ENCODE measurements around the gene ICAM4. TPM values are rescaled to one million over a fixed set of nuclear protein-coding genes. Genes with fewer than 3 reads are reported as not detected.
A peak's percentile ranks its signal among the peaks of the same experiment; 100 is the strongest.

ICAM4 gene
- total and polyA plus RNA-seq, 8 donors: 0.56 to 1.9 (median 0.85) TPM; not detected in 5

DNA sequence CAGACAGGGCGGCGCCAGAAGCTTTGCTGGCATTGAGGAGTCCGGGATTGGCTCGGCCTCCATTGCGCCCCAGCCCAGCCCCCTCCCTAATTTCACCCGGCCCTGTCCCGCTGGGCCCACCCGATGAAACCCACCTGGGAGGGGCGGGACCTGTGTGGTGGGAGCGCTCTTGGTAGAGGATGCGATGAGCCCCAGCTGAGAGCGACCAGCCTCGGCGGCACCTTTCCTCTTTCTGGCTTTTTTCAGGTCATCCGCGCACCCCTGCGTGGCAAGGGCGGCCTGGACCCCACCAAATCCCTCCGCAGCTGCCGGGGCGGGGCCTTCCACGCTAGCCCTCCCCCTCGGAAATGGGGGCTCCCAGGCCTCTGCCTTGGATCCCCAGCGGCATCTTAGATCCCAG is 22.7 kb downstream of the ICAM4 start, which contains the start of gene ZGLP1:
Gene ZGLP1, minus strand, starts transcription at position 393 of the 400 bp plus-strand sequence.
- no peak for DNase-seq
- H3K4me3 ChIP-seq: no peak within 1 kb of the TSS
- intact Hi-C loops (cut with DNase I; ENCODE audit: low total_unique reads): no loop called here
- no peak within 1 kb of the TSS for H3K27ac ChIP-seq
- TF ChIP-seq POLR2AphosphoS5 (IDR thresholded peaks at IDR 0.05) (no peak), EP300 (IDR thresholded peaks at IDR 0.05) (no peak), POLR2A (IDR thresholded peaks at IDR 0.05) (no peak)
- TF ChIP-seq, protein P1, sequence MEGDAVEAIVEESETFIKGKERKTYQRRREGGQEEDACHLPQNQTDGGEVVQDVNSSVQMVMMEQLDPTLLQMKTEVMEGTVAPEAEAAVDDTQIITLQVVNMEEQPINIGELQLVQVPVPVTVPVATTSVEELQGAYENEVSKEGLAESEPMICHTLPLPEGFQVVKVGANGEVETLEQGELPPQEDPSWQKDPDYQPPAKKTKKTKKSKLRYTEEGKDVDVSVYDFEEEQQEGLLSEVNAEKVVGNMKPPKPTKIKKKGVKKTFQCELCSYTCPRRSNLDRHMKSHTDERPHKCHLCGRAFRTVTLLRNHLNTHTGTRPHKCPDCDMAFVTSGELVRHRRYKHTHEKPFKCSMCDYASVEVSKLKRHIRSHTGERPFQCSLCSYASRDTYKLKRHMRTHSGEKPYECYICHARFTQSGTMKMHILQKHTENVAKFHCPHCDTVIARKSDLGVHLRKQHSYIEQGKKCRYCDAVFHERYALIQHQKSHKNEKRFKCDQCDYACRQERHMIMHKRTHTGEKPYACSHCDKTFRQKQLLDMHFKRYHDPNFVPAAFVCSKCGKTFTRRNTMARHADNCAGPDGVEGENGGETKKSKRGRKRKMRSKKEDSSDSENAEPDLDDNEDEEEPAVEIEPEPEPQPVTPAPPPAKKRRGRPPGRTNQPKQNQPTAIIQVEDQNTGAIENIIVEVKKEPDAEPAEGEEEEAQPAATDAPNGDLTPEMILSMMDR (IDR thresholded peaks at IDR 0.05): no peak
- peaks cover 0 to 5% (median 0%) of the 10 kb centered on the region in 4 donors for H3K4me1 ChIP-seq
- H3K27me3 ChIP-seq: no peaks in the 10 kb centered on the region
- H3K9me3 ChIP-seq: no peaks in the 10 kb centered on the region
- peaks cover 6 to 37% (median 25%) of the 10 kb centered on the region in 4 donors for H3K36me3 ChIP-seq
- WGBS, 5 donors: 90 to 94% (median 93%) methylated on average over 19 to 24 of the region's 24 CpGs

DNA sequence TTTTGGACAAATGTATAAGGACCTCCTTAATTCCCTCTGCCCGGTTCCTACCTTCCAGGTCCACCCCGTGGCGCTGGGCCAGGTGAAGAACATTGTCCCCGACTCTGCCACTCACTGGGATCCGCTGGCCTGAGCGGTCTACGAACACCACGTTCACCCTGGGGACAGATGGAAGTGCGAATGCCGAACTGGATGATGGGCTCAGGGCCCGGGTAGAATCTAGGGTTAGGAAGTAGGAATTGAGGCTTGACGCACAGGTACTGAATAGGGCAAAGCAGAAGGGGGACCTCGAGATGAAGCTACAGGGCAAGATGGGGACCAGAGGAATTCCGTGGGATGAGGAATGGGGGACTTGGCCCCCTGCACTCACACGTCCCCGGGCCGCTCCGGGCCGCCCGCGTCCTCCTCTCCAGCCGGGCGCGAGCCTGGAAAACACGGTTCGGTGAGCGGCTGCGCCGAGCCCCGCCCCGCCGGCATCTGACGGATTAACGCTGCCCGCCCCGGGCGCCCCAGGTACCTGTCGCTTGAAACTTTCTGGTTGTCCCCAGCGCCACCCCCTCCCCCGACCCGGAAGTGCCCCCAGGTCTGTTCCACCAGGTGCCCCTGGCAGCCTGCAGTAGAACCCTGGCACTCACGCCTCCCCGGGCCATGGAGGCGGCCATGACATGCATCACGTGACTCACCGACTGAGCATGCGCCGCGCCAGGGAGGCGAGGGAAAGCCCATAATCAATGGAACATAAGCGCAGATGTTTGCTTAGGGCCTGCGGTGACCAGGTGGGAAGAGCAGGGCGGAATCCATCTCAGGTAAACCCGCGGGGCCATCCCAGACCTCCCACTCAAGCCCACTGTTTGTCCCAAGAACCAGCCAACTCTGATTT is 28.8 kb downstream of the ICAM4 start, which contains the start of gene FDX2:
Gene FDX2, minus strand, starts transcription at position 681 of the 880 bp plus-strand sequence. Its CDS starts 19 bp downstream, at position 662.
- WGBS, 5 donors: 0 to 2% (median 0%) methylated on average over 35 to 55 of the region's 55 CpGs
- Histone ChIP-seq H3K4me3 (peak within 1 kb of the TSS; percentile 71 to 99 (median 84)), H3K27me3 (no peaks in the 10 kb centered on the region), H3K27ac (peak within 1 kb of the TSS in 4 of 5 donors; percentile 52 to 79 (median 68)), H3K9me3 (no peaks in the 10 kb centered on the region), H3K4me1 (peaks cover 13 to 22% (median 15%) of the 10 kb centered on the region in 4 donors), H3K36me3 (peaks cover 24 to 54% (median 50%) of the 10 kb centered on the region in 4 donors)
- DNase-seq: peak; percentile 91 to 95
- TF ChIP-seq, protein P1 (IDR thresholded peaks at IDR 0.05): no peak
- TF ChIP-seq POLR2AphosphoS5 (IDR thresholded peaks at IDR 0.05): peak; percentile 39 to 93 (median 50)
- no peak for TF ChIP-seq EP300 (IDR thresholded peaks at IDR 0.05)
- no peak for TF ChIP-seq POLR2A (IDR thresholded peaks at IDR 0.05)
- intact Hi-C loops (cut with DNase I; ENCODE audit: low total_unique reads): no loop called here

DNA sequence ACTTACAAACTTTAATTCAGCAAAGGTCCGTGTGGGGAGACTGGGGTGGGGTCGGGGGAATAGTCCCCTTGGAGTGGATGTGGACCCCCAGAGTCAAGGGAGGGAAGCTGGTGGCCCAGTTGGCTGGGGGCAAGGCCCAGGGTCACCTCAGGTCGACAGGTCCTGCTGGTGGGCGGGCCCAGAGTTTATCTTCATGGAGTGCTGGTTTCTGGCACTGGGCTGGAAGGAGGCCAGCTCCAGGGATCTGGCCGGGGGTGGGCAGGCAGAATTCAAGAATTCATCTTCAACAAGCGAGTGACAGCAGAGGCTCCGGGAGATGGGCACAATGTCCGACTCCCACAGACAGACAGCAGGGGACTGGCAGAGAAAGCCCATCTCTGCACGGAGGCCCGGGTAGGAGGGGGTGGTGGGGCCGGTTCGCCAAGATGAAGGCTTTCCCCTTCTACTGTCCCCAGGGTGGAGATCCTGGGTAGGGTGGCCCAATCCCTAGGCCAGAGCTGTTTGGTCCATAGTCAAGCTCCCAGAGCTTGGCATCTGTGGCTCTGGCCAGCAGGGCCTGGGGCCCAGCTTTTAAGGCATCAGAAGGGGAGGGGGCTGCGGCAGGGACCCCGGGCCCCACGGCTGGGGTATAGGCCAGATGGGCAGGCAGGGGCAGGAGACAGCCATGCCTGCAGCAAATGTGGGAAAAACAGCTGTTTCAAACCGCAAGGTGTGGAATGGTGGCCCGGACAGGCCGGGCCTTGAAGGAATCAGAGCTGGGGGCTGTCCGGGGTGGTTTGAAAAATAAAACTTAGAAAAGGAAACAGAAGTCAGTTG is 29.7 kb downstream of the ICAM4 start:
- intact Hi-C loops (cut with DNase I; ENCODE audit: low total_unique reads): no loop called here
- H3K36me3 ChIP-seq: peaks cover 33 to 58% (median 53%) of the 10 kb centered on the region in 4 donors
- 62 to 69% (median 62%) methylated on average over 13 to 19 of the region's 19 CpGs for WGBS, 5 donors
- H3K4me3 ChIP-seq: peak overlapping the region; percentile 71 to 99 (median 84)
- no peaks in the 10 kb centered on the region for H3K9me3 ChIP-seq
- TF ChIP-seq EP300 (IDR thresholded peaks at IDR 0.05): no peak
- TF ChIP-seq, protein P1 (IDR thresholded peaks at IDR 0.05): no peak
- TF ChIP-seq POLR2AphosphoS5 (IDR thresholded peaks at IDR 0.05): no peak
- TF ChIP-seq POLR2A (IDR thresholded peaks at IDR 0.05): no peak
- H3K4me1 ChIP-seq: peaks cover 13 to 22% (median 15%) of the 10 kb centered on the region in 4 donors
- H3K27ac ChIP-seq: peak overlapping the region in 4 of 5 donors; percentile 52 to 79 (median 68)
- DNase-seq: no peak
- no peaks in the 10 kb centered on the region for H3K27me3 ChIP-seq

Measured in stomach (tissue), 9 donors.